Fibroblast of skin of left quadriceps (primary cell): ENCODE results near the gene METAP1D.
"Not testable (repeated sequence)": the region's sequence is repeated elsewhere in the genome, so short reads cannot be mapped to it uniquely, and the experiment has no call there.

Source experiments
- DNase-seq, 2 experiments: peaks; one replicate each; pipeline ENCODE4 v3.0.0-alpha.2; 2013; ENCODE audit warnings: low read depth in 2 of 2

Gene METAP1D

DNA sequence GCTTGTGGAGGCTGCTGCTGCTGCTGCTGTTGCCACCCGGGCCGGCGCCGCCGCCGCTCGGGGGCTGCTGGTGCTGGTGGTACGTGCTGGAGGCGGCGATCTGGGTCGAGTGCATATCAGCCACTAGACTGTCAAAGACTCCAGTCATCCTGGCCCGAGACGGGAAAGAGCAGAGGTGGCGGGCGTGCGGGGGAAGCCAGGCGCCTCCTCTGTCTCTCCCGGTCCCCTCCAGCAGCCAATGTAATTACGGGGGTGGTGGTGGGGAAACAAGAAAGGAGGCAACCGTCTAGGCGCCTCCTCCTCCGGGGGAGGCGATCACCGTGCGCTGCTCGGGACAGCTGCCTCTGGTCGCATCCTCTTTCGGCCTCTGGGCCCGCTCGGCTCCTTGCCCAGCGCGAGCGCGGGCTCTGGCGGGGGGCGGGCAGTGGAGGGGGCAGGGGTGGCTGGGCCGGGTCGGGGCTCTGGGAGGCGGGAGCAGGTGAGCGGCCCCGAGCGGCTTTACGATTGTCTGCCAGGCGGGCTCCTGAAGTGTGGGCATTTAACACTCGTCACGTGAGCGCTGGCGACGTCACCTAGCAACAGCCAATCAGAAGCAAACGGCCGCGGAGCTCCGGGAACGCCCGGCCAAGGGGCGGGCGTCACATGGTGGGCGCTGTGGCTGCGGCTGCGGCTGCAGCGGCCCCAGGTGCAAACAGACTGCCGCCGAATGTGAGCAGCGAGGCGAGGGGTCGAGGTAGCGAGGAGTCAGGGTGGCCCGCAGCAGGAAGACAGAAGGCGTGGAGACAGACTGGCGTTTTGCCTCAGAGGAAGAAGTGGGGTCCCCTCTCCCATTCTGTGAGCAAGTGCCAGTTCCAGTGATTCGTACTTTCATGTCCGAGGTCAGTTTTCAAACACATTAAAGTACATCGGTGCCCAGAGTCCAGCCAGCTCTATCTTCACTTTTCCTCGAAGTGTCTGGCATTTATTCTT is 102.9 kb downstream of the METAP1D start, which contains the start of gene DLX2:
Gene DLX2, minus strand, starts transcription at position 510 of the 969 bp plus-strand sequence. Its CDS starts 362 bp downstream, at position 148.
- DNase-seq: peak in 1 of 2 experiments; percentile 76

DNA sequence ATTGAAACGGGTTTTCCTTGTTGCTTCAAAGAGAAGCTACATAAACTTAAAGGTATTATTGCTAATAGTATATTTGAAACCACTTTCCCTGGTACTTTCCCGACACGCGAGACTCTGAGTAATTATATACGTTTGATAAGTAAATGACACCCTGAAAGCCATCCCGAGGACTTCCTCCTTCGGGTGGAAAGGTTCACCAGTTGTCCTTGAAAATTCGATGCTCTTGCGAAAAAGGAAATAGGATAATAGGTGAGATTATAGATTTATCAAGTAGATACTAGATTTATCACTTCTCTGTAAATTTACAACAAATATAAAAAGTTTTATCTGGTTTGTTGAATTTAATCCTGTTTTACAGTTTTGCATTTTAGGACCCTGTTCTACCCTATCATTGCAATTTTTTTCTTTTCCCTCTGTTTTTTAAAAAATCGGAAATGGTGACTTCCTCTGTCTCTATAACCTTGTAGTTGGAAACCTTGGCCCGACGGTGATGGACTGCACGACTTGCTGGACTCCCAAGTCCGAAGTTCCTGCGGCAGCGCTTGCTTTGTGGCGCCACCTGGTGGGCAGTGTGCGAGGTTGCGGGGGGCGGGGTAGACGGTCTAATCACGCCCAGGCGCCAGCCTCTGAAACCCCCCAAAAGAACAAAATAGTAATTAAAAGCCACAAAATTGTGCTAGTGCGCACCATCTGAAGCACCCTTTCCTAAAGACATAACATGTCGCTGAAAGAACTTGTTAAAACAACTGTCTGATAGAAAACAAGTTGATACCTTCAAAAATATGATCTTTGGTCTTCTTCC is 103.9 kb downstream of the METAP1D start:
- no peak for DNase-seq

DNA sequence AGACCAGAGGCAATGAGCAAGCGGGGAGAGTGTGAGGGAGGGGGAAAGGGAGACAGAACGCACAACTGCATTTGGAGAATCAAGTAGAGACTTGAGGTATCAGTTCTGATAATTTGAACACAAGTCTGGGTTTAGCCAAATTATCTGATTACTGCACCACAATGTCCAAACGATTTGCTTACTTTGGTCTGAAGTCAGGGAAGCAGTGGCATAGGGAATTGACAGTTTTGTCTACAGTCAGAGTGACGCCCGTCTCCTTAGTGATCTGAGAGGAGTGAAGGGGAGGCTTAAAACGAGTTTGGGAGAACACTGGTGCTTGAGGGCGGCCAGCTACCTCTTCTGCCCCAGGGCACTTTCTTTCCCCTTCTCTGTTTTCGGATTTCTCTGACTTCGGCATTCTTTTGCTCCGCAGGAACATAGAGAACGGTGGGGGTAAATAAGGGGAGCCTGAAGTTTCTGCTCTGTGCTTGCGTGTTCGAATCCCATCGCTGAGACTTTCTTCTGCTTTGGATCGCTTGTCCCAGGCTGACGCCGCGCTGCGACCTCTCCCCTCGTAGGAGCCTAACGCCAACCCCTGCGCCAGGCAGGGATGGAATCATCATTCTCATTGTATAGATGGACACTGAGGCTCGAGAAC is 105.8 kb downstream of the METAP1D start:
- DNase-seq: no peak

DNA sequence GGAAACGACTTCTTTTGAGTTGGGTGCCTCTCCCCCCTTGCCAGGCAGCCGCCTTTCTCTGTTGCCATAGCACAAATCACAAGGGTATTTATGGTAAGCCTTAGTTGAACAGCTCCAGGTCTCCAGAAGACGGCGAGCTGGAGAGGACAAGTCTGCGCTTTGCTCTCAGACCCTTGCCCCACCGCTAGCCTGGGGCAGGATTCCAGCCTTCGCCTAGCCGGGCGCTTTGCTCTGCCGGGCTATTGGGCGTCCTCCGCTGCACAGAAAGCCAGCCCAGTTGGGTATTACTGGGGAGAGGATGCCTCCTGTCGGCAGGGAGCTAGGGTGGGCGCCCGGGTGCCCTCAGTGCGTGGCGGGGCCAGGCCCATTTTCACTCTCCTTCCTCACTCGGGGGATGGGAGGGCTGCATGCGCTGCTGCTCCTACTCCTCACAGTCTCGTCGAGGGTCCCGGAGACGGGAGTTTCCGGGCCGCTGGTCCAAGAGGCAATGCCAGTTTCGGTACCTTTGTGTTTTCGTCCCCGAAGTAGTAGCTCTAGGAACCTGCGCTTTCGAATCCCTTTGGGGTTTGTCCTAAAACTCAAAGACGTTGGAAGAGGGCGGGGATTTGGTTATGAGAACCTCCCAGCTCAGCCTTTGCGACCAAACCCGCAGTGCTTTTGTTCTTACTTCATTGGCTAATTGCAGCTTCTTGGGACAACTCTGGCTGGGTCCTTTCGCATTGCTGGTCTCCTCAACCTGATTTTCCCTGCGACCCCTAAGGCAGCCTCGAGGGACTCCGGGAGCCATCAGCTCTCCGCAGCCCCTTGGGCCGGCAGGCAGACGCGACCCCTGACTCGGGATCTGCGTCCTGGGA is 106.6 kb downstream of the METAP1D start:
- no peak for DNase-seq

DNA sequence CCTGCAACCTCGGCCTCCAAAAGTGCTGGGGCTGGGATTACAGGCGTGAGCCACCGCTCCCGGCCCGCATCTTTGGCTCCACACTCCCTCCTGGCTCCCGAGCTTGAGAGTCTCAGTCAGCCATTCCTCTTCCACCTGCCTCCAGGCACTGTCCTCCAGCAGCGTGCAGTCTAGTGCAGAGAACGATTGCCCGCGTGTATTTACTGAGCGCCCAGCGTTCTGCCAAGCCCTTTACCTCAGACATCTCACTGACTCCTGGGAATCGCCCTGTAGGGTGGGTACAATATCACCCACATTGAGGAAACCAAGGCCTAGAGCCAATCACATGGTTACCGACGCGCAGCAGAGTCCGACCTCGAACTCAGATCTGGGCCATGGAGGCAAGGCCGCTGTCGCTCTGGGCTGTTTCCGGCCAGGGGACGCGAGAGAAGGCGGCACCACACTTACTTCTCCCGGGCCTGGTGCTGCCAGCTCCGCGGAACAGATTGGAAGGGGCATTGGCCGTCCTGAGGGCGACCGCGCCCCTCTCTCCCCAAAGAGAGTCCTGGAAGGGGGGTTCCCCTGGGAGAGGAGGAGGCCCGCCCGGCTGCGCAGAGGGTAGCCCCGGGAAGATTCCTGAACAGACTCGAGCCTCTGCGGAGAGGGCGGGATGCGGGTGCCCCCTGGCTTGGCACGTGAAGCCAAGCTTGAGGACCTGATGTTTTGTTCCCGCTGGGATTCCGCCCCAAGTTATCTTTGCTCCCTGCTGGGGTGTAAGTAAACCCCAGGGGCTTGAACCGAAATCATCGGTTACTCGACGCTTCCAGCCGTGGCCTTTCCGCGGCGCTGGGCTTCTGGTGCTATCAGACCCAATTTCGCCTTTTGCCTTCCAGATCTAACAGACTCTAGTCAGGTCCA is 108.2 kb downstream of the METAP1D start:
- no peak for DNase-seq

DNA sequence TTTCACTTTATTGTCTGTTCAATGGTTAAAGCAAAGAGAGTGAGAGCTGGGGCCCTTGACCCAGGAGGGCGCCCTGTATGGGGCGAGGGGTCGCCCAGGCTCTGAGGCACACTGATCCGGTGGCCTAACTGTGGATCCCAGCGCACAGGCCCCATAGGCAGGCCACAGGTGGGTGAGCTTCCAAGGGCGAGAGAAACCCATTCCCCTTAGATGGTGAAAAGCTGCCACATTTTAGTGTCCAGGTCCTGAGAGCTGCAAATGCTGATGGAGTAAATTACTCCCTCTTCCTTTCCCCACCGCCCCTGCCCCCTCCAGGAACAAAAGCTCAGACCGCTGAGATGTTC is 108.8 kb downstream of the METAP1D start:
- DNase-seq: no peak

DNA sequence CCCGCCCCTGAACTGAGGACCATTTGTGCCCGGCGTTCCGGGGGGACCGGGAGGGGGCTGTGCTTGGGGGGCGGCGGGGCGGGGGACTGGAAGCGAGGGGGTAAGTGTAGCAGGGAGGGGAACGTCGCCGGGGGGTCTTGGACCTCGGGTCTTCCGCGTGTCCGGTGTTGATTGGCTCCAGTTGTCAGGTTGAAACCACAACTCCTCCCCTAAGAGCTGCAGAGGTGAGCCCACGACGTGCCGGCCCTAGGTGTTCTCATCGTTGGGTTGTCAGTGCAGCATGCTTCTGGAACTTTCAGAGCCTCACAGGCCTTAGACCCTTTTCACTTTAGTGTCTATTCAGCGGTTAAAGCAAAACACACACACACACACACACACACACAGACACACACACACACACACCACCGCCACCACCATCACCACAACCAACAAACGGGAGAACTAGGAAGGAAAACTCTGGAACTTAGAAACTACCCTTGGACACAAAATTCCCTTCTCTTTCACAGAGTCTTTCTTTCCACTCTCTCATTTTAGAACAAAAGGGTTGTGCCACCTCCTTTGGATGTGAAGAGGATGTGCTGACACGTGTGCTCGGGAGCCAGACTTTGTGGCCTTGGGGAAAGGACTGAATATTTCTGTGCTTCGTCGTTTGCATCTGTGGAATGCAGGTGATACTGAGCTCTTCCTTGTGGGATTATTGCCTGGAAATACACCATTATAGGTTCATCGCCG is 109.7 kb downstream of the METAP1D start:
- DNase-seq: no peak

DNA sequence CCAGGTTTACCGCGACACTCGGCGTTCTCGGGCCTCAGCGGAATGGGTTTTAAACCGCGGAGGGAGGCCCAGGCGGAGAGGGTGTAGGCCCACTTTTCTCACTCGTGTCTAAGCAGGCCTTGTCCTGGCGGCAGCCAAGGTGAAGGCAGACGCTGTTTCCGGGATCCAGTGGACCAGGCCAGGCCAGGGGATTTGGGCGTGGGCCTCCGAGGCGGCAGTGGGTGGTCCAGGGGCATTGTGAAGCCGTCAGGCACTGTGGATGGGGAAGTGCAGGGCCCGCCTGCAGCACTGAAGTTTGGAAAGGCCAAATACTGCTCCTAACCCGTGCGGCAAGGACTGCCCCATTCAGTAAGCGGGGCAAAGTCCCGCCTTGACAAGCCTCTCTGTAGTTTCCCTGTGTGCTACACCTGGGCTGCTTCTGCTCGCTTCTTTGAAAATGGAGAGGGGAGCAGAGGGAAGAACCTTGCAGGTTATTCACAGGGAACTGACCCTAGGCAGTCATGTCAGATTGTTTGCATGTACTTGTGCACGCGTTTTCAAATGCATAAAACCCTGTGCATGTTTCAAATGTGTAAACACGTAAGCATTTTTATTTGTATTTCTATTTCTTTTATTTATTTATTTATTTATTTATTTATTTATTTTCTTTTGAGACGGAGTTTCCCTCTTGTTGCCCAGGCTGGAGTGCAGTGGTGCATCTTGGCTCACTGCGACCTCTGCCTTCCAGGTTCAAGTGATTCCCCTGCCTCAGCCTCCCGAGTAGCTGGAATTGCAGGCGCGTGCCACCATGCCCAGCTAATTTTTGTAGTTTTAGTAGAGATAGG is 110.4 kb downstream of the METAP1D start:
- DNase-seq: no peak

DNA sequence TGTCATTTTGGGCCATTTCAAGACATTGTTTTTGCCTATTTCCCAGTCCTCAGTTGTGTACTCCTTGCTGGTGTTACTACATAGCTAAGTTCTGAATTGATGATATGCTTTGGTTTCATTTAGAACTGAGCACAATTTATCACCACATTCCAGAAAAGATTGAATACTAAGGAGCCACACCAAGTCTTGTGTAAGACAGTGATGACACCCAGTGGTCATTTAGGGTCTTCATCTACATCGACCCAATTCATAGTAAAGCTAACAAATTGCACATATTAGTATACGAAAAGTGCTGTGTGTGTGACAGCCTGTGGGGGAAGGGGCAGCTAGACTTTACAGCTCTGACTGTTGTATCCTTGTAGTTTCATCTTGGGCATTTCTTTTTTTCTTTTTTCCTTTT is 113.9 kb downstream of the METAP1D start:
- DNase-seq: no peak

DNA sequence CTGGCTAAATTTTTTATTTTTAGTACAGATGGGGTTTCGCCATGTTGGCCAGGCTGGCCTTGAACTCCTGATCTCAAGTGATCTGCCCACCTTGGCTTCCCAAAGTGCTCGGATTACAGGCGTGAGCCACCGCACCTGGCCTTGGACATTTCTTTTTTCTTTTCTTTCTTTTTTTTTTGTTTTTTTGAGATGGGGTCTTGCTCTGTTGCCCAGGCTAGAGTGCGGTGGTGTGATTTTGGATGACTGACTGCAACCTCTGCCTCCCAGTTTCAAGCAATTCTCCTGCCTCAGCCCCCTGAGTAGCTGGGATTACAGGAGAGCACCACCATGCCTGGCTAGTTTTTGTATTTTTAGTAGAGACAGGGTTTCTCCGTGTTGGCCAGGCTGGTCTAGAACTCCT is 114.4 kb downstream of the METAP1D start:
- not testable (repeated sequence) for DNase-seq

DNA sequence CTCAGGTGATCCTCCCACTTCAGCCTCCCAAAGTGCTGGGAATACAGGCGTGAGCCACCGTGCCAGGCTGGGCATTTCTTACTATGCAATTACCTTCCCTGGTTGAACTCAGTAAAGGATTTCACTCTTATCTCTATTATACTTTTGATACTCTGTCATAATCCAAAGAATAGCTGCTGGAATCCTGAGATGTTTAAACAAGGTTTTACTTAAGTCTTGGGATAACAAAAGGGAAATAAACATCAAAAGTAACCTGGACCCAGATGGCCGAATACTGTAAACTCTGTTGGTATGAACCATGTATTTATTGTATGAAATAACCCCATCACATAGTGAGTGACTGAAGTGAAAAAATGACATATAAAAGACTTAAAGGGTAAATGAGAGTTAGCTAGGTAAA is 114.8 kb downstream of the METAP1D start:
- DNase-seq: no peak

DNA sequence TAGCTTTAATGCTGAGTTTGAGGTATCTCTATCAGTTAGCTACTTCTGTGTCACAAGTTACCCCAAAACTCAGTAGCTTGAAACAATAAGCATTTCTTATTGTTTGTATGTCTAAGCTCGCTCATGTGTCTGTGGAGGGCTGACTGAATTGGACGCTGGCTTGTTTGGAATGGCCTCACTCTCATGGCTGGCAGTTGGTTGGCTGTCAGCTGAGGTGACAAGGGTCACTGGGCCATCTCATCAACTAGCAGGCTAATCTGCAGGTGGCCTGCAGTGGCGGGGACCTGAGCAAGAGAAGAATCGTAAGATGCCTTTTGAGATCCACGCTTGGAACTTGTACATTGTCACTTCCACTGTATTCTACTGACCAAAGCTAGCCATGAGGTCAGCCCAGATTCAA is 116.4 kb downstream of the METAP1D start:
- no peak for DNase-seq

DNA sequence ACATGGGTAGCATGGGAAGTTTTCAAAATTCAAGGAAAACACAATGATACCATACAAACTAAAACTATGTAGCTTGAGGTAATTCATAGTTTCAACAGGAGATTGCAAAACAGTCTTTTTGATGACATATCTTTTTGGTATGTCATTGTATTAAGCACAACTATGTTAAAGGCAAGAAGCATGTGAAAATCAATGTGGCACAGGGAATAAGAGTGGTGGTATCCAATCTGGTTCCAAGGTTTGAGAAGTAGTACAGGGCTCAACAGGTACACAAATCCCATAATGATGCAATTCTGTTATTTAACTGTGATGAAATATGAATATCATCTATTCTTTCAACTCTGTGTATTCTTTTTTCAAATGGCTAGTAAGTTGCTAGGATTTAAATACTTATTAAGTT is 119.3 kb downstream of the METAP1D start:
- DNase-seq: peak in 1 of 2 experiments; percentile 63

DNA sequence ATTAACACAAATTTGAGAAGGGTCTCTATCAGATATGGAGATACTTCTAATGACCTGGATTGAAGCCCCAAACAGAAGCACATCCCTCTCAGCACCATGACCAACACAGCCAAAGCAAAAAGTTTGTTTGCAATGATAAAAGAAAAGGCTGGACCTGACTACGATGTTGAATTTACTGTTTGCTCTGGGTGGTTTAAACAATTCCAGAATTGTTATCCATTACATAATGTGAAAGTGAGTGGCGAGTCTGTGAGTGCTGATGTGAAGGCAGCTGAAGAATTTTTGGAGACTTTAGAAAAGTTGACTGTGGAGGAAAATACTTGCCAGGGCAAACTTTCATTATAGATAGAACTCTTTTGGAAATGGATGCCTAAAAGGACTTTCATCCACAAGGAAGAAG is 120.4 kb downstream of the METAP1D start:
- DNase-seq: no peak

DNA sequence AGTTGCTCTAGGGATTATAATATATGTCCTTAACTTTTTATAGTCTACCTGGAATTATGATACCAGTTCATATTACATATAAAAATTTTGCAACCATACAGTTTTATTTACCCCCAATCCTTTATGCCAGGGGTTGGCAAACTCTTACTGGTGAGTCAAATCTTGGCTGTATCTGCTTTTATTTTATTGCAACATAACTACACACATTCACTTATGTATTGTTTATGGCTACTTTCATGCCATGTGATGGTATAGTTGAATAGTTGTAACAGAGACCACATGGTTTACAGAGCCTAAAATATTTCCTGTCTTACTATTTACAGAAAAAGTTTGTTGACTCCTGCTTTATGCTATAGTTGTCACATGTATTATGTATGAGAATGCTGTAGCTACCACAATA is 128.7 kb downstream of the METAP1D start:
- DNase-seq: no peak

DNA sequence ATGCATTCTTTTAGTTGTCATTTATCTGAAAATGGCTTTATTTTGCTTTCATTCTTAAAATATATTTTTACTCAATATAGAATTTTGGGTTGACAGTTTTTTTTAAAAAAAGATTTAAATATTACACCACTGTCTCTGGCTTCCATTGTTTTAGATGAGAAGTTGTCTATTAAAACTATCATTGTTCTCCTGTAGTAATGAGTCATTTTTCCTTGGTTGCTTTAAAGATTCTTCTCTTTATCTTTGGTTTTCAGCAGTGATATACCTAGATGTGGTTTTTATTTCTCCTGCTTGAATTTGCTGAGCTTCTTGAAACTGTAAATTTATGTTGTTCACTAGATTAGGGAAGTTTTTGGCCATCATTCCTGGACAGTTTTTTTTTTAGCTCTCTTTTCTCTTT is 129.7 kb downstream of the METAP1D start:
- DNase-seq: no peak
